Measurements from ENCODE around the gene CACNG7.
"Not testable (repeated sequence)": the region's sequence is repeated elsewhere in the genome, so short reads cannot be mapped to it uniquely, and the experiment has no call there.

CACNG7 gene, protein sequence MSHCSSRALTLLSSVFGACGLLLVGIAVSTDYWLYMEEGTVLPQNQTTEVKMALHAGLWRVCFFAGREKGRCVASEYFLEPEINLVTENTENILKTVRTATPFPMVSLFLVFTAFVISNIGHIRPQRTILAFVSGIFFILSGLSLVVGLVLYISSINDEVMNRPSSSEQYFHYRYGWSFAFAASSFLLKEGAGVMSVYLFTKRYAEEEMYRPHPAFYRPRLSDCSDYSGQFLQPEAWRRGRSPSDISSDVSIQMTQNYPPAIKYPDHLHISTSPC

DNA sequence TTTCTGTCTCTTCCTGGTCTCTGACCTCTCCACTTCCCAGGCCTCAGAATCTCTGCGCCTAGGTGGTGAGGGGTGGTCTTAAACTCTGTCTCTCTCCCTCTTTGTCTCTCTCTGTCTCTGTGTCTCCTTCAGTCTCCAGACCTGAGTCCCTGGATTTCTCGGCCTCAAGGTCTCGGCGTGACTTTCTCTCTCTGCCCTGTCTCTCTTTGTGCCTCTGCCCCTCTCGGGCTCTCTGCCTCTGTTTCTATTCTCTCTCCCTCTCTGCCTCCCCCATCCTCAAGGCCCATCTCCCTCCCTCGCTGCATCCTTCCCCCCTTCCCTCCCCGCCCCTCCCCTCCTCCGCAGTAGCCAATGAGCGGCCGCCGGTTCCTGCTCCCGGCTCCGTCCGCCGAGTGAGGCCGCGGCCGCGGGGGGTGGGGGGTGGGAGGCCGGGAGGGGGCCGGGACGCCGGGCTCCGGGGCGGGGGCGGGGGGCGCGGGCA is at the start of gene CACNG7:
Gene CACNG7 (plus strand): TSS at position 344 of the 481 bp plus-strand sequence. CDS start 3,554 bp downstream, outside the sequence.
- no peak for DNase-seq (ENCODE audit: low spot score)

DNA sequence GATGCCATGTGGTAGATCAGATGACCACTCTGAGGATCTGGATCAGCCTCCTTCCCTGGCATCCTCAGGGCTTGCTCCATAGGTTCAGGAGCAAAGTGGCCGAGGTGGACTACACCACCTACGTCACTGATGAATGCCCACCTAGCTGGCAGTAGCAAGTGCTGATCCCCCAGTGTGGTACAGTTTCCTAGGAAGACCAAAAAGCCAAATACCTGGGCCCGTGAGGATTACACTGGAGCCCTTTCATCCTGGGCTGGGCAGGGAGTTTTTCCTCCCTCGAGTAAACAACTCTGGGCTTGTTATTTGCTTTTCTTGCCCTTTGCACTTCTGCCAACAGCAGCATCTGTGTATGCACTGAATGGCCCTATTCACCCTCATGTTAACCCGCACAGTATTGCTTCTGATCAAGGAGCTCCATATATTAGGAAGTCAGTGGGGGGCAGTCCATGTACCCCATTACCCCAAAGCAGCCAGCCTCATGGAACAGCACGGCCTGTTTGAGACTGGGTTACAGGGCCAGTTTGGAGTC is 44.7 kb upstream of the CACNG7 start:
- no peak for DNase-seq (ENCODE audit: low spot score)

- no peak for DNase-seq (ENCODE audit: low spot score)
These were observed 43.6 kb upstream of the CACNG7 start for GRCh38 chr19:53865523-53865917.

- DNase-seq (ENCODE audit: low spot score): peak; percentile 67
These were observed 42.9 kb upstream of the CACNG7 start for GRCh38 chr19:53865918-53866864.

DNA sequence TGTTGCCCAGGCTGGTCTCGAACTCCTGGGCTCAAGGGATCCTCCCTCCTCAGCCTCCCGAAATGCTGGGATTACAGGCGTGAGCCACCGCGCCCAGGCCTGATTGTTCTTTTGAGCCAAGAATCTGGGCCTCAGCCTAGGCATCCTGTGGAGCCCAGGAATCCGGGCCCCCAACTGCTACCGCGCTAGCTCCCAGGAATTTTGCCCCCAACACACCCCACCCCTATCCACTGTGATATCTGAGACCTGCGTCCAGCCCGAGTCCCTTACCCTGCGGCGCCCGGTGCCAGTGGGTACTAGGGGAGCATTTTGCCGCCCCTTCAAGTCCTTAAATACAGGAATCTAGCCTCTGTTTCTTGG is 42.2 kb upstream of the CACNG7 start:
- DNase-seq (ENCODE audit: low spot score): no peak

- peak; percentile 98 for DNase-seq (ENCODE audit: low spot score)
These were observed 41.6 kb upstream of the CACNG7 start, which contains the start of gene MYADM for GRCh38 chr19:53867225-53868090. Gene MYADM (plus strand): TSS chr19:53867883. CDS start chr19:53873530, 5,647 bp downstream.

DNA sequence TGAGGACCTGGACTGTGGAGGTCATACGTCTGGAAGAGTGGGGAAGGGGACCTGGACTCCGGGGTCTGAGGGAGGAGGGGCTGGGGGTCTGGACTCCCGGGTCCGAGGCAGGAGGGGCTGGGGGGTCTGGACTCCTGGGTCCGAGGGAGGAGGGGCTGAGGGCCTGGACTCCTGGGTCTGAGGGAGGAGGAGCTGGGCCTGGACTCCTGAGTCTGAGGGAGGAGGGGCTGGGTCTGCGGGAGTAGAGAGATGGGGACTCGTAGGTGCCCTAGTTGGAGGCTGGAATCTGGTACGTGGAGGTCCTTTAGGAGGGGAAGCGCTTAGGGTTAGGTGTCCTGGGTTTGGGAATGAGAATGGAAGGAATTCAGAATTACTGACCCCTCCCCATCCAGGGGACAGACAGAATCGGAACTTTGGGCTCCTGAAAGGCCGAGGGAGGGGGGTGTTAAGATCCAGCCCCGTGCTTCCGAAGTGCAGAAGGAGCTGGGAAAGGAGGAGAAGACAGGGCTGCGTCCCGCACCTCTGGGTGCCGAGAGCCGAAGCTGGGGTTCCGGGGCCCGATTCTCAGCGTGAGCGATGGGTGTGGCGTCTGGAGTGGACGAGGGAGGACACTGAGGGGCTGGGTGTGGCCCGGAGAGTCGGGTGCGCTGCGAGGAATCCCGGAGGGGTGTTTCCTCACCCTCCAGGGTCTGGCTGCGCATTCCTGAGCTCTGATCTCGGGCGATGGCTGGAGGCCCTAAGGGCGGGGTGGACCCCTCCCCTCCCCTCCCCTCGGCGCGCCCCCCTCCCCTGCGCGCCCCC is 40.8 kb upstream of the CACNG7 start:
- no peak for DNase-seq (ENCODE audit: low spot score)

- peak; percentile 75 for DNase-seq (ENCODE audit: low spot score)
These were observed 39.9 kb upstream of the CACNG7 start for GRCh38 chr19:53868892-53869804.

DNA sequence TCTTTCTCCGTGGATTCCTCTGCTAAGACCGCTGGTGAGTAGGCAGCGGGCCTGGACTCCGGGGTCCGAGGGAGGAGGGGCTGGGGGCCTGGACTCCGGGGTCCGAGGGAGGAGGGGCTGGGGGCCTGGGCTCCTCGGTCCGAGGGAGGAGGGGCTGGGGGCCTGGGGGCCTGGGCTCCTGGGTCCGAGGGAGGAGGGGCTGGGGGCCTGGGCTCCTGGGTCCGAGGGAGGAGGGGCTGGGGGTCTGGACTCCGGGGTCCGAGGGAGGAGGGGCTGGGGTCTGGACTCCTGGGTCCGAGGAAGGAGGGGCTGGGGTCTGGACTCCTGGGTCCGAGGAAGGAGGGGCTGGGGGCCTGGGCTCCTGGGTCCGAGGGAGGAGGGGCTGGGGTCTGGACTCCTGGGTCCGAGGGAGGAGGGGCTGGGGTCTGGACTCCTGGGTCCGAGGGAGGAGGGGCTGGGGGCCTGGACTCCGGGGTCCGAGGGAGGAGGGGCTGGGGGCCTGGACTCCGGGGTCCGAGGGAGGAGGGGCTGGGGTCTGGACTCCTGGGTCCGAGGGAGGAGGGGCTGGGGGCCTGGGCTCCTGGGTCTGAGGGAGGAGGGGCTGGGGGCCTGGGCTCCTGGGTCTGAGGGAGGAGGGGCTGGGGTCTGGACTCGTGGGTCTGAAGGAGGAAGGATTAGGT is 39.1 kb upstream of the CACNG7 start:
- not testable (repeated sequence) for DNase-seq (ENCODE audit: low spot score)

- no peak for DNase-seq (ENCODE audit: low spot score)
These were observed 38.6 kb upstream of the CACNG7 start for GRCh38 chr19:53870485-53870844.

DNA sequence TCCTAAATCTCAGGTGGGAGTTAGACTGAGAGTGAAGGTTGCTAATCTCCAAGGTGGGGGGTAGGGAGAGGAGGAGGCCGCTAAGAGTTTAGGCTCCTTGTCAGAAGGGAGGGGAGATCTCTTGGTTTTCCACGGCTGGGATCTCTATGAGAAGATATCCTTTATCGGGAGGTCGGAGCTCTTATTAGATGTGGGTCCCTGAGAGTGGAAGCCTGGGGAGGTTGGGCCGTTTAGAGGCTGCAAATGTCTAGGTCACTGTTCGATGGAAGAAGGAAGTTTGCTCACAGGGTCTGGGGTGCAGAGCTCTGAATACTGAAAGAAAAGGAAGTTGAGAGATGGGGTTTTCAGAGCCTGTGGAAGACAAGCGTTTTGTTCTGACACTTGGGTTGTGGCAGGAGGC is 37.6 kb upstream of the CACNG7 start:
- no peak for DNase-seq (ENCODE audit: low spot score)

DNA sequence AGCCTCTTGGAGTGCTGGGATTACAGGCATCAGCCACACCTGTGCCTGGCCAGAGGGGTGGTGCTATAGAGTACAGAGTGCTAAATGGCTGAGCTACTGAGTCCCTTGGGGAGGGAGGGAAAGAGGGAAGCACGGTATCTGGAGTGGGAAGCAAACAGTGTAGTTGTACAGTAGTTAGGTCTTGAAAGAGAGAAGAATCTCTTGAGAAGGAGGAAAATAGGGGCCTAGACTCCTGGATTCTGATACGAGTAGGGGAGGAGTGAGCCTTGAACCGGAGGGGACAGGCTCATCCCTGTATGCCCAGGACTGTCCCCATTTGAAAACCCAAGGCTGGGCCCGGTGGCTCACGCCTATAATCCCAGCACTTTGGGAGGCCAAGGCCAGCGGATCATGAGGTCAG is 36.3 kb upstream of the CACNG7 start:
- no peak for DNase-seq (ENCODE audit: low spot score)

GRCh38 chr19:53873773-53874605 is 35.1 kb upstream of the CACNG7 start:
- DNase-seq (ENCODE audit: low spot score): no peak

DNA sequence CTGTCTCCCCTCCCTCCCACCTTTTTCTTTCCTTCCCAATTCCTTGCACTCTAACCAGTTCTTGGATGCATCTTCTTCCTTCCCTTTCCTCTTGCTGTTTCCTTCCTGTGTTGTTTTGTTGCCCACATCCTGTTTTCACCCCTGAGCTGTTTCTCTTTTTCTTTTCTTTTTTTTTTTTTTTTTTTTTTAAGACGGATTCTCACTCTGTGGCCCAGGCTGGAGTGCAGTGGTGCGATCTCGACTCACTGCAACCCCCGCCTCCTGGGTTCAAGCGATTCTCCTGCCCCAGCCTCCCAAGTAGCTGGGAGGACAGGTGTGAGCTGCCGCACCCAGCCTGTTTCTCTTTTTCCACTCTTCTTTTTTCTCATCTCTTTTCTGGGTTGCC is 34.5 kb upstream of the CACNG7 start:
- no peak for DNase-seq (ENCODE audit: low spot score)

DNA sequence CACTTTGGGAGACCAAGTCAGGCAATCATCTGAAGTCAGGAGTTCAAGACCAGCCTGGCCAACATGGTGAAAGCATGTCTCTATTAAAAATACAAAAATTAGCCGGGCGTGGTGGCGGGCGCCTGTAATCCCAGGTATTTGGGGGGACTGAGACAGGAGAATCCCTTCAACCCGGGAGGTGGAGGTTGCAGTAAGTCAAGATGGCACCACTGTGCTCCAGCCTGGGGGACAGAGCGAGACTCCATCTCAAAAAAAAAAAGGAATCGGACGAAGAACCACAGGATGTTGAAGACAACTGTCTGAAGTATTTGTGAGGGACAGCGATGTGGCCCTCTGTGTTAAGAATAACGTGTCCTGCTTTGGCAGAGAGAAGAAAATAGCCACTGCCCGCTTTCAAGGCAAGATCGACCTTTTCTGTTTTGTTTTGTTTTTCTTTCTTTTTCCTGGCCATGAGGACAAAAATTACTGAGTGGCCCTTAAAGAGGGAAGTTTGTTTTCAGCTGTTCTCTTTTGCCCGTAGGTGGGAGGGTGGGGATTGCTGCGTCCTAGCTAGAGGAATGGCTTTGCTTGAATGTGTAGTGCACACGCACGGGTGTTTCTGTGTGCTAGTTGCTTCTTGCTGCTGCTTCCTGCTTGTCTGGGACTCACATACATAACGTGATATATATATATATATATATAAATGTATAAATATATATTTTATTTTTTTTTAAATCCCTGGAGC is 33.3 kb upstream of the CACNG7 start:
- DNase-seq (ENCODE audit: low spot score): no peak

DNA sequence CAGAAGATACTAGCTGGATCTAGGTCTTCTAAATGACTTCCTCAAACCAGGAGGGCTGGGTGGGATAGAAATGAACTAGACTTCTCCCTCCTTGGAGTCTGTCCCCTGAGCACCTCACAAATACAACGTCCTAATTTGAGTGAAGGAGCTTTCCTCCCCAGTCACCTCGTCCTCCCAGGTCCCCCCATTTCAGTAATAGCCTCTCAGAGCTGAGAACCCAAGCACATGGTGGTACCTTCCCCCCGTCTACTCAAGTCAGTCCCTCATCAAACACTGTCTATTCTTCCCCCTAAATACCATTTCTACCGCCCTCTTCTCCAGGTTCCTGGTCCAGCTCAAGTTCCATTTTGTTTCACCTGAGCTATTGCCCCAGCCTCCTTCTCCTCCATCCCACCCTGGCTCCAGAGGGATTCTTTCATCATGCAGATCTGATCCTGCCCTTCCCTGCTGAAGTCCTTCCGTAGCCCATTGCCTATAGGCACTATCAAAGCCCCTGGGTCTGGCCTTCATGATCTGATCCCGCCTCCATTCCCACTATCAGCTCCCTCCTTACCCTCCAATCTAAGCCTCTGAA is 32.3 kb upstream of the CACNG7 start:
- DNase-seq (ENCODE audit: low spot score): no peak

- no peak for DNase-seq (ENCODE audit: low spot score)
These were observed 31.7 kb upstream of the CACNG7 start for GRCh38 chr19:53877361-53877766.

Data from activated CD4-positive, alpha-beta T cell treated with anti-CD3 and anti-CD28 coated beads, Interleukin-2, Interleukin-4, amounts not matched to agents 100 ng/mL and 50 ng/mL, durations not matched to agents 16 hours and 8 hours (primary cell).